H1 (cell line): ENCODE measurements around the gene SLX4IP. TPM values are rescaled to one million over a fixed set of nuclear protein-coding genes. Genes with fewer than 3 reads are reported as not detected.

Source experiments
- CTCF ChIA-PET: fragments of 300-600 bp; sonication (Branson Sonifier 250); formaldehyde crosslinking; loops from one replicate; lab custom pipeline; 2021; ENCODE audit not compliant: partially characterized antibody; lab: Charles Lee
- POLR2A ChIA-PET: fragments of 300-600 bp; sonication (Branson Sonifier 250); formaldehyde crosslinking; loops from one replicate; lab custom pipeline; 2021; ENCODE audit warnings: inconsistent platforms; ENCODE audit not compliant: partially characterized antibody; lab: Charles Lee
- DNase-seq, 2 experiments: peaks; one replicate each; pipeline versions ENCODE4 v3.0.0 to v3.0.0-alpha.2; 2010 to 2022; ENCODE audit warnings: low spot score in 2 of 2, low read depth in 1 of 2, mixed read lengths in 1 of 2
- FAIRE-seq: peaks from 2 replicates; lab custom pipeline; 2011; peaks lifted over from hg19 to GRCh38; lab: Jason Lieb, UNC
- H2AFZ ChIP-seq: 2 replicates; pipeline ENCODE4 v1.8.1; 2012; ENCODE audit warnings: low read length, inconsistent platforms
- H2AK5ac ChIP-seq: 2 replicates; pipeline ENCODE4 v1.6.1; 2013; ENCODE audit warnings: low read depth, low read length
- H2BK120ac ChIP-seq: replicated peaks from 2 replicates; pipeline ENCODE3; 2013; ENCODE audit warnings: low read depth, low read length, inconsistent platforms
- H2BK12ac ChIP-seq: 2 replicates; pipeline ENCODE4 v1.6.1; 2013; ENCODE audit warnings: low read depth, low read length
- H2BK15ac ChIP-seq: 2 replicates; pipeline ENCODE4 v1.6.1; 2013; ENCODE audit warnings: low read length
- H2BK20ac ChIP-seq: 2 replicates; pipeline ENCODE4 v1.6.1; 2013; ENCODE audit warnings: low read length
- H2BK5ac ChIP-seq: 2 replicates; pipeline ENCODE4 v1.6.1; 2013; ENCODE audit warnings: low read depth, low read length
- H3K14ac ChIP-seq: 2 replicates; pipeline ENCODE4 v1.6.1; 2013; ENCODE audit warnings: inconsistent platforms; ENCODE audit not compliant: insufficient read length
- H3K18ac ChIP-seq: 2 replicates; pipeline ENCODE4 v1.6.1; 2013; ENCODE audit warnings: low read length; ENCODE audit errors: extremely low read depth
- H3K23ac ChIP-seq: 2 replicates; pipeline ENCODE4 v1.6.1; 2013; ENCODE audit warnings: inconsistent platforms; ENCODE audit not compliant: insufficient read length
- H3K23me2 ChIP-seq: 2 replicates; pipeline ENCODE4 v1.6.1; 2013; ENCODE audit warnings: low read depth, low read length
- H3K27ac ChIP-seq: 2 replicates; pipeline ENCODE4 v1.6.1; 2011; ENCODE audit warnings: low read depth, low read length, inconsistent platforms
- H3K27me3 ChIP-seq, 4 experiments: replicated peaks in 1 of 4; 1 replicate in 1 of 4; 2 replicates in 3 of 4; pipeline versions ENCODE4 v1.6.1 to v1.8.1; 2011 to 2013; ENCODE audit warnings: low read length in 3 of 4, mild to moderate bottlenecking in 3 of 4, inconsistent platforms in 2 of 4, mixed read lengths in 2 of 4, moderate library complexity in 1 of 4; ENCODE audit not compliant: control insufficient read depth in 3 of 4, insufficient read depth in 3 of 4; ENCODE audit errors: extremely low read depth in 1 of 4
- H3K36me3 ChIP-seq, 4 experiments: 2 replicates each; pipeline versions ENCODE4 v1.6.1 to v1.8.1; 2011 to 2013; ENCODE audit warnings: mild to moderate bottlenecking in 4 of 4, low read length in 3 of 4, moderate library complexity in 2 of 4, control low read depth in 1 of 4, inconsistent platforms in 1 of 4; ENCODE audit not compliant: insufficient read depth in 4 of 4, control insufficient read depth in 2 of 4
- H3K4ac ChIP-seq: replicated peaks from 2 replicates; pipeline ENCODE3; 2013; ENCODE audit warnings: low read length, low read depth, mixed read lengths, inconsistent platforms; ENCODE audit not compliant: insufficient read length
- H3K4me1 ChIP-seq, 4 experiments: replicated peaks in 1 of 4; 1 replicate in 1 of 4; 2 replicates in 3 of 4; pipeline versions ENCODE4 v1.6.1 to v1.8.1; 2011 to 2013; ENCODE audit warnings: low read length in 3 of 4, inconsistent platforms in 2 of 4, mixed read lengths in 1 of 4; ENCODE audit not compliant: insufficient read depth in 4 of 4, control insufficient read depth in 3 of 4
- H3K4me2 ChIP-seq, 2 experiments: 2 replicates each; pipeline versions ENCODE4 v1.6.1 to v1.8.1; 2011 to 2013; ENCODE audit warnings: low read depth in 2 of 2, low read length in 2 of 2, control low read depth in 1 of 2, inconsistent platforms in 1 of 2, mild to moderate bottlenecking in 1 of 2; ENCODE audit not compliant: insufficient read depth in 1 of 2
- H3K4me3 ChIP-seq, 4 experiments: fragments of 200-600, 300-600 bp in 1 of 4; sonication (generic), shearing (Covaris generic), sonication (Bioruptor Twin) in 1 of 4; 2 replicates each; pipeline versions ENCODE4 v1.5.1 to v1.8.1; 2011 to 2016; ENCODE audit warnings: low read length in 4 of 4, low read depth in 3 of 4, control low read depth in 2 of 4, inconsistent platforms in 2 of 4, mild to moderate bottlenecking in 2 of 4, mixed read lengths in 1 of 4, moderate library complexity in 1 of 4; ENCODE audit not compliant: insufficient read depth in 2 of 4; ENCODE audit errors: extremely low read depth in 1 of 4
- H3K56ac ChIP-seq: replicated peaks from 2 replicates; pipeline ENCODE3; 2013; ENCODE audit warnings: low read depth, mild to moderate bottlenecking, mixed read lengths, low read length, inconsistent platforms; ENCODE audit not compliant: insufficient read length
- H3K79me1 ChIP-seq: 2 replicates; pipeline ENCODE4 v1.6.1; 2013; ENCODE audit warnings: low read depth, low read length, control low read depth
- H3K79me2 ChIP-seq, 2 experiments: 2 replicates each; pipeline versions ENCODE4 v1.6.1 to v1.8.1; 2012 to 2013; ENCODE audit warnings: low read length in 2 of 2, mild to moderate bottlenecking in 2 of 2, inconsistent platforms in 1 of 2; ENCODE audit not compliant: insufficient read depth in 2 of 2, control insufficient read depth in 1 of 2
- H3K9ac ChIP-seq, 4 experiments: replicated peaks in 1 of 4; 1 replicate in 1 of 4; 2 replicates in 3 of 4; pipeline versions ENCODE4 v1.6.1 to v1.8.1; 2011 to 2013; ENCODE audit warnings: low read depth in 3 of 4, low read length in 3 of 4, control low read depth in 2 of 4, mild to moderate bottlenecking in 2 of 4, moderate library complexity in 2 of 4, inconsistent platforms in 1 of 4; ENCODE audit errors: extremely low read depth in 1 of 4
- H3K9me3 ChIP-seq, 2 experiments: 2 replicates each; pipeline versions ENCODE4 v1.6.1 to v1.8.1; 2012 to 2013; ENCODE audit warnings: mild to moderate bottlenecking in 2 of 2, moderate library complexity in 2 of 2, control low read depth in 1 of 2, inconsistent platforms in 1 of 2, low read depth in 1 of 2, low read length in 1 of 2, mixed read lengths in 1 of 2; ENCODE audit not compliant: insufficient read depth in 2 of 2
- H4K20me1 ChIP-seq, 2 experiments: replicated peaks in 1 of 2; 2 replicates each; pipeline versions ENCODE3 to v1.8.1; 2011 to 2013; ENCODE audit warnings: inconsistent platforms in 2 of 2, low read length in 2 of 2, mild to moderate bottlenecking in 1 of 2; ENCODE audit not compliant: insufficient read depth in 2 of 2, control insufficient read depth in 1 of 2
- H4K5ac ChIP-seq: 2 replicates; pipeline ENCODE4 v1.6.1; 2013; ENCODE audit warnings: low read length, low read depth, mixed read lengths, inconsistent platforms; ENCODE audit not compliant: insufficient read length
- H4K8ac ChIP-seq: 2 replicates; pipeline ENCODE4 v1.8.0; 2013; ENCODE audit warnings: mild to moderate bottlenecking, moderate library complexity, low read length, inconsistent platforms; ENCODE audit not compliant: insufficient read depth; ENCODE audit errors: extremely low read depth
- H4K91ac ChIP-seq: replicated peaks from 2 replicates; pipeline ENCODE3; 2013; ENCODE audit warnings: low read length, mixed read lengths, inconsistent platforms; ENCODE audit not compliant: insufficient read length
- FOSL1 ChIP-seq: IDR thresholded peaks from 2 replicates; pipeline ENCODE4 v1.6.1; 2011; ENCODE audit warnings: mild to moderate bottlenecking, low read depth, low read length, moderate library complexity; ENCODE audit not compliant: insufficient read depth
- HDAC2 ChIP-seq, 2 experiments: fragments of 300-600 bp in 1 of 2; sonication (generic) in 1 of 2; IDR thresholded peaks; 2 replicates each; pipeline ENCODE4 v1.6.1; 2011 to 2012; ENCODE audit warnings: low read depth in 2 of 2, low read length in 2 of 2, mild to moderate bottlenecking in 2 of 2, moderate library complexity in 2 of 2, borderline replicate concordance in 1 of 2, inconsistent platforms in 1 of 2
- PHF8 ChIP-seq: fragments of 200-600 bp; sonication (generic); conservative IDR thresholded peaks from 2 replicates; pipeline ENCODE4 v1.7.1; 2012; ENCODE audit warnings: low read depth, mild to moderate bottlenecking, inconsistent platforms, low read length, moderate library complexity
- POLR2A ChIP-seq, 2 experiments: IDR thresholded peaks; 1 replicate in 1 of 2; 2 replicates in 1 of 2; pipeline ENCODE4 v1.6.1; 2011; ENCODE audit warnings: low read depth in 2 of 2, low read length in 2 of 2, mild to moderate bottlenecking in 2 of 2; ENCODE audit errors: control extremely low read depth in 1 of 2
- POLR2AphosphoS5 ChIP-seq: IDR thresholded peaks from 2 replicates; pipeline ENCODE4 v1.6.1; 2011; ENCODE audit warnings: low read depth, low read length
- WGBS, 2 experiments: shearing (Covaris generic) in 1 of 2; methylation state at CpG; one replicate each; pipeline versions ENCODE4 v1.1.6 to v1.1.7; 2013 to 2015; ENCODE audit warnings: low lambda C conversion rate in 2 of 2, mixed read lengths in 2 of 2, inconsistent platforms in 1 of 2, low coverage in 1 of 2, missing lambda C conversion rate in 1 of 2; ENCODE audit not compliant: insufficient replicate concordance in 2 of 2, insufficient coverage in 1 of 2, insufficient read length in 1 of 2; ENCODE audit errors: extremely low coverage in 1 of 2, missing lambda C conversion rate in 1 of 2; 5-methylcytosine and 5-hydroxymethylcytosine counted together
- polyA plus RNA-seq, 7 experiments: library from polyadenylated mRNA; depleted of rRNA in 3 of 7; stranded (reverse) in 5 of 7; unstranded in 2 of 7; fragments of >200 nt in 5 of 7; fragments of 200-250 nt in 2 of 7; gene quantifications; 1 replicate in 5 of 7; 2 replicates in 1 of 7; 4 replicates in 1 of 7; pipeline versions ENCODE4 v1.2.1 to v1.2.3, GENCODE V29; 2011 to 2013; ENCODE audit warnings: missing spikeins in 2 of 7, mixed read lengths in 2 of 7
- total RNA-seq: library from RNA; stranded (reverse); fragmentation: NEBNext Ultra II Directional; extraction: Animal tissue kit (Norgen Biotek cat#: 25700); gene quantifications from 2 replicates; pipeline ENCODE4 v1.2.1, GENCODE V29; 2021
- TF ChIP-seq, protein P1 (sequence below): IDR thresholded peaks from 2 replicates; pipeline ENCODE4 v1.6.1; 2011; ENCODE audit warnings: low read depth, mild to moderate bottlenecking, low read length; ENCODE audit not compliant: insufficient read depth

Gene SLX4IP
- total and polyA plus RNA-seq, 2 of the 8 experiments (the other 6 are each of a cell fraction or from before 2014, with no cell fraction given), result 2.4 to 8.7 TPM

DNA sequence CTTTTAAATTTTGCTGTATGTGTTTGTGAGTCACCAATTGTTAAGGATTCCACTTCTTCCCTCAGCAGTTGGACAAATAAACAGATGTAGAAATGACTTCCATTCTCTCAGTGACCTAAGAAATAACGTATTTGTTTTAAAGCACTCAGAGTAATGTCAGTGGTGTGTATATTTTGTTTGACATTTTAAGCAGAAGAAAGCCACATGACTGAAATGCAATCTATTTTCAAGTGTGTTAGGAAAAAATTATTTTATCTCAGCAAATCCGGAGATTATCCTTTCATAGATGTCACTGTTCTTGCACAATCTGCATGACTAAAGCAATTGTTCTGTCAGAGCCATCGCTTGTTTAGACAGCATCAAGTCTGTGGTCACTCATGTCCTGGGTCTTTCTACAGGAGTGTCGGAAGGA is 161.6 kb downstream of the SLX4IP start:
- Histone ChIP-seq H4K8ac (no peak overlapping the region), H3K4me3 (no peak overlapping the region), H3K27me3 (no peaks in the 10 kb centered on the region), H4K91ac (no peak overlapping the region), H3K56ac (no peak overlapping the region), H3K9ac (no peak overlapping the region), H2BK120ac (no peak overlapping the region), H2BK5ac (no peak overlapping the region), H2BK20ac (no peak overlapping the region), H2AK5ac (no peak overlapping the region), H3K4ac (no peak overlapping the region), H3K9me3 (no peaks in the 10 kb centered on the region), H3K23me2 (no peaks in the 10 kb centered on the region), H3K18ac (no peak overlapping the region), H3K27ac (no peak overlapping the region), H2BK15ac (no peak overlapping the region), H3K4me1 (no peaks in the 10 kb centered on the region), H3K79me1 (no peaks in the 10 kb centered on the region), H4K20me1 (no peaks in the 10 kb centered on the region), H2AFZ (no peak overlapping the region), H3K79me2 (no peaks in the 10 kb centered on the region), H3K14ac (no peak overlapping the region), H3K36me3 (no peaks in the 10 kb centered on the region), H2BK12ac (no peak overlapping the region), H3K23ac (no peak overlapping the region), H3K4me2 (no peak overlapping the region), H4K5ac (no peak overlapping the region)
- WGBS, 2 experiments, result 96% methylated on average over 4 of the region's 4 CpGs; no CpG with 5 or more reads in 1 of the 2 experiments
- CTCF ChIA-PET, result interaction anchor here (1.6 kb wide), 1 partner anchor 14 kb away, joined by 3 read pairs; no protein-coding TSS in a partner anchor
- FAIRE-seq (no peak), DNase-seq (no peak)
- POLR2A ChIA-PET, result no interaction called here
- TF ChIP-seq POLR2A (IDR thresholded peaks at IDR 0.05; ENCODE audit: control extremely low read depth in 1 of 2, low read depth in 2 of 2, low read length in 2 of 2), result no peak
- TF ChIP-seq, protein P1, sequence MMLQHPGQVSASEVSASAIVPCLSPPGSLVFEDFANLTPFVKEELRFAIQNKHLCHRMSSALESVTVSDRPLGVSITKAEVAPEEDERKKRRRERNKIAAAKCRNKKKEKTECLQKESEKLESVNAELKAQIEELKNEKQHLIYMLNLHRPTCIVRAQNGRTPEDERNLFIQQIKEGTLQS, result no peak
- TF ChIP-seq HDAC2 (IDR thresholded peaks at IDR 0.05; ENCODE audit: borderline replicate concordance in 1 of 2, low read depth in 2 of 2, low read length in 2 of 2), result no peak
- TF ChIP-seq PHF8, result no peak
- no peak for TF ChIP-seq FOSL1
- no peak for TF ChIP-seq POLR2AphosphoS5
